ENCODE data around the gene ADGRF5.

DNA sequence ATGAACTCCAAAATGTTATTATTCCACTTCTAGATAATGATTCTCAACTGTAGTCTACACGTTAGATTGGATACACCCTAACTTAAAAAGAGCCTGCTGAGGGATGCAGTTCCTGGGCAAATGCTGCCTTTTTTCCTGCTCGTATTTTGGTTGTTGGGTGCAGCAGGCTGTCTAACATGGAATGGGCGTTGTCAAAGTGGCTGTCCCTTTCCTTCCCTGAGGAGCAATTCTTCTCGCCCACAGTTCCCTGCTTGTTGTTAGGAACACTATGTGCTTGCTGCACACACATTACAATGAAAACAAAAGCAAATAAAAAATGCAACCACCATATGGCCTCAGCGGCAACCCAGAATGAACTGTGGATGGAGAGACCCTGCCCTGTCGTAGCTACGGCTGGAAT, 1.7 kb upstream of the ADGRF5 start:
- TF ChIP-seq, protein P1, sequence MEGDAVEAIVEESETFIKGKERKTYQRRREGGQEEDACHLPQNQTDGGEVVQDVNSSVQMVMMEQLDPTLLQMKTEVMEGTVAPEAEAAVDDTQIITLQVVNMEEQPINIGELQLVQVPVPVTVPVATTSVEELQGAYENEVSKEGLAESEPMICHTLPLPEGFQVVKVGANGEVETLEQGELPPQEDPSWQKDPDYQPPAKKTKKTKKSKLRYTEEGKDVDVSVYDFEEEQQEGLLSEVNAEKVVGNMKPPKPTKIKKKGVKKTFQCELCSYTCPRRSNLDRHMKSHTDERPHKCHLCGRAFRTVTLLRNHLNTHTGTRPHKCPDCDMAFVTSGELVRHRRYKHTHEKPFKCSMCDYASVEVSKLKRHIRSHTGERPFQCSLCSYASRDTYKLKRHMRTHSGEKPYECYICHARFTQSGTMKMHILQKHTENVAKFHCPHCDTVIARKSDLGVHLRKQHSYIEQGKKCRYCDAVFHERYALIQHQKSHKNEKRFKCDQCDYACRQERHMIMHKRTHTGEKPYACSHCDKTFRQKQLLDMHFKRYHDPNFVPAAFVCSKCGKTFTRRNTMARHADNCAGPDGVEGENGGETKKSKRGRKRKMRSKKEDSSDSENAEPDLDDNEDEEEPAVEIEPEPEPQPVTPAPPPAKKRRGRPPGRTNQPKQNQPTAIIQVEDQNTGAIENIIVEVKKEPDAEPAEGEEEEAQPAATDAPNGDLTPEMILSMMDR (IDR thresholded peaks at IDR 0.05) = no peak
- TF ChIP-seq ZFX (IDR thresholded peaks at IDR 0.05; ENCODE audit: borderline replicate concordance) = no peak

Data from 22Rv1 (cell line).